NCI-H345 treated with DMSO at 0.1 percent for 48 hours (cell line): Measurements from ENCODE around the gene GAB2.

Experiments used
- DNase-seq: peaks from one replicate; lab custom pipeline; 2025; ENCODE audit not compliant: unreplicated experiment; lab: John Stamatoyannopoulos, UW

Gene GAB2

GRCh38 chr11:78428266-78428636, 10.6 kb upstream of the GAB2 start:
- DNase-seq: no peak

DNA sequence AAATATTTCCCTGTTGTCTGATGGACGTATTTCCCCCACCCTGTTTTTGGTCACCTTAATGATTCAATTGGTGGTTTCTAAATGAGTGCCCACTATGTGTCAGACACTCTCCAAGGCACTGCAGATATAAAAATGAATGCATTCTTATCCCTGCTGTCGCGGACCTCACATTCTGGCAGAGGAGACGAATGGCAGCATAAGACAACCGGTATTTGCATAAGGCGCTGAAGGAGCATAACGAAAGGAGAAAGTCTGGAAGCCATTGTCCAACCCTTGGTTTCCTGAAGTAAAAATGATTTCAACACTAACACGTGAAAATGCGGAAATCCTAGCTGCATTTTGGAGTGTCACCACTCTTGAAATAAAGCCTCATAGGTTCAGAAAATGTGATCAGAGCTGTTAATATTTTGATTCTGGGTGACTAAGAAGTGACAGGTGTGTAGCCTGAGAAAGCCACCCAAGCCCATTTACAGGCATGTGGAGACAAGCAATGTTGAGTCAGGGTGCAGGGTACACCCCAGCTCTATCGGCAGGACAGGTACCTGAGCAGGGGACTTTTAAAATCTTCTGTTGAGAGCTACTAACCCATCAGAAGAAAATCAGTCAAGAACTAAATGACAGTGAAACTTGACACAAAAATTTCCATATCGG, 10.1 kb upstream of the GAB2 start:
- DNase-seq: no peak

DNA sequence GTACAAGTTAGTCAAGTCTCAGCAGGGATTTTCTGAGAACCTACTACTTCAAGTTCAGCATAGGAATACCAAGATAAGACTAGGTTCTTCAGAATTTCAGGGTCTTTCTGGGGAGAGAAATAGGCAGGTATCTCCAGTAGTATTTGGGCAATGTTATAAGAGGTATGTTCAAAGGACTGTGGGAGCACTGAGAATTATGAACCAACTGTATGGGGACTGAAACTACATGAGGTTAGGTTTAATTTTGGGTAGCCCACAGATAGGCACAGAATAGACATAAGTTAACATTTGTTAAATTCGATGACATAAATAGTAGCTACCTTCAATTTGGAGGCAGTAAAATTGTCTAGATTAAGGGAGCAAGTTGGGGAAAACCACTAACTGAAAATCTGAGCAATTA, 9.2 kb upstream of the GAB2 start:
- DNase-seq: no peak

GRCh38 chr11:78425399-78426070, 7.9 kb upstream of the GAB2 start:
- DNase-seq: no peak

- DNase-seq: no peak
These were observed 7.0 kb upstream of the GAB2 start for GRCh38 chr11:78424334-78425270.

- no peak for DNase-seq
These were observed 5.6 kb upstream of the GAB2 start for GRCh38 chr11:78423241-78423640.

DNA sequence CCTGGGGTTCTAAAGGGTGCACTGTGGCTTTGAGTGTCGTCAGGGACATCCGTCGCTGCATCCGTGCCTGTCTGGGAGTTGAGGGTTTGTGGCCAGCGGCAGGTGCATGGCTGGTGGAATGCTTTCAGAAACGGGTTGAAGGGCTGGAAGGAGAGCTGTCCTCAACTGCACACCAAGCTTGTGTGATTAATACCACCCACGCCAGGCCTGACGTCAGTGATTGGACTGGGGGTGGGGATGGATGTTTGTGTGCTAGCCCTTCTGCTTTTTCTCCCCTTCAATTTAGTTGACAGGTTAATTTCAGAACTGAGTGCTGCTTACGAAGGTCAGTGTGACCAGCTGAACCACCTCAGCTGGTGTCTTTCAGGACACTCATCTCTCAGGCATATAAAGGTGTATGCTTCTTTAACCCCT, 3.2 kb upstream of the GAB2 start:
- DNase-seq: no peak

DNA sequence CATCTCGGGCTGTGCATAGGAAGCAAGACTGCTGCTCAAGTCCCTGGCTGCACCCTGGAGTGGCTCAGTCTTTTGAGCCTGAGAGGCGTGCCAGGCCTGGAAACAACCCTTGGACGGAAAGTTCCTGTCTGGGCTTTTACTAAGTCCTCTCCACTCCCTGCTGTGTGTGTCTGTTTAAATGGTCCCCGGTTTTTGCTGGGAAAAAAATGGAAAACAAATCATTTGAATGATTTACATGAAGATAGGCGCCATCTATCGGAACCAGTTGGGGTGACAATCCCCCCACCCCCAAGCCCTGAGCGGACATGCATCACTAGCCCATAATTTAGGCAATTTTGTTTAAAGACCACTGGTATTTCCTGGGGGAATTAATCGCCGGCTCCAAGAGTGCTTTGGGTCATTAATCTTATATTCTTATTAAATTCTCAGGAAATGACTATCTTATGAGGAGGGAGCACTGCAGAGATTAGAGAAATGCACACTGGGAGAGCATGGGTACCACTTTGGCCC, 2.7 kb upstream of the GAB2 start:
- DNase-seq: peak; percentile 7

DNA sequence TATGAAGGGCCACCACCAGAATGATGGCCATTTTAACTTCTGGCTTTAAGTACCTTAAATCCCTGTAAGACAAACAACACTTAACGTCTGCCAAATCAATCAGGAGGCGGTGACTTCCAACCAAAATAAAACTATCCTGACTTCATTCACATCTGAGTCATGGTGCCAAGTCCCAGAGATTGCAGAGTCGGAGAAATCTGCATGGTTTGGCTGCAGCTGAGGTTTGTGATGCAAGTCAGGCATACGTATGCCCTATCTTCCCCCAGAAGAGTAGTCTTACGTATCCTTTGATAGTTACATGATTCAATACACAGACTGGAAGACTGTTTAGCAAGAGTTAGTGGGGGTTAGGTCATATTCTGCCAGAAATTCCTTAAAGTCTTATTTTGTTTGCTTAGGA, 1.7 kb upstream of the GAB2 start:
- no peak for DNase-seq

DNA sequence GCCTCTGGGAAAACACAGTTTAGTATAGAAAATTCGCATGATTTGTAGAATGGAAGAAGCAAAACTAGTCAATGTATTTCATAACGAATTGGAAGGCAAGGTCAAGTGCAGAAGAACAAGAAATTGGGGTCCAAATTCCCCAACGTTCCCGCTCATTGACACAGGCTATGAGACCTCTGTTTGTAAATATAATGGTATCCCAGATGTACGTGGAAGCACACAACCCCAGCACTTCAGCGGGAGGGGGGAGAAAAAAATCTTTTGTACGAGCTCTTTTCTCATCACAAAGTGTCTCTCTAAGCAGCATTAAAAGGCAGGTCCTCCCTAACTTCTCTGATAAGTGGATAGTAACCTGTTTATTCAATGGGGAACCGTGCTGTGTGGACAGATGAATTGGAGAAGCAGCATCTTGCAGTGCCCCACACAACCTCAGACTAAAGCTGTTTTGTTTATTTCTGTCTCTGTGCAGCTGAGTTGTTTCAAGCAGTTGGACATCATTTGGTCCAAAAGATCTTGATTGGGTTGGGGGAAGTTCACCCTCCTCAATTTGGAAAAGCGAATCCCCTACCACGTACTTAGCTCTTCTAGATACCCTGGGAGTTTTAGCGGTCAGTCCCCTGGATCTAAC, 1.1 kb upstream of the GAB2 start:
- peak; percentile 43 for DNase-seq

- DNase-seq: peak; percentile 67
These were observed 416 bp upstream of the GAB2 start for GRCh38 chr11:78417888-78418583.

DNA sequence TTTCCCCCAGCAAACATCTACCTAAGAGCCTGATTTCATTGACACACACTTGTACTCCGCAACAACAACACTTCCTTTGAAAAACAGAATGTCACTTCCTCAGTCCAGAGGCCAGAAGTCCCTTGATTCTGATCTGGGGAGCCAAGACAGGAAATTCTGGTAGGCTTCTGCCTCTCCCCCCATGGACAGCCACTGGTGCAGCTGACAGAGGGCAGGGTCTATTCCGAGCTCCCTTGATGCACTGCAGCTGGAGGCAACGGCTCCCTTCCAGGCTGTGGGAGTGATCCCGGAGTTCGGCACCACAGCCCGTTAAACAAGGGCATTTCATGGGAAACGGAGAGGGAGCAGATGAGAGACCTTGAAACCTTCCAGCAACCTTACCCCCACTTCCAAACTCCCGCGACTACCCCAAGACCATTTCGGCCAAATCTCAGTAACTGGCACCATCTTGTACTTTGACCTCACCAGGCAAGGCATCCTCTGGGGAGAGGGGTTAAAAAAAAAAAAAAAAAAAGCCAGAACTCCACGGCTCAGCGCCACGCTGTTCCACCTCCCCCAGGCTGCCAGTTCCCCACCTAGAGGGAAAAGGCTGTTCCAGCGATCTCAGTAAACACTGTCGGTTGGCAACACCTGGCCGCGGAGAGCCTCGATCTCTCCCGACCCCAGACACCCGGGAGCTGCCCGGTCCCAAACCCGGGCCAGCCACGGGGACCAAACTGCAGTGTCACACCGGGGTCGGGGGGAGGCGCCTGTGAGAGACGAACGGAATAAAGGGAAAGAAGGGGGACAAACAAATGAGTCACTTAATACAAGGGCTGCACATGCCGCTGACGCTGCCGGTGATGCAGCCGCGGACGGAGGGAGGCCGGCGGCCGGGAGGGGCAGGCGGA, 1.1 kb downstream of the GAB2 start:
- DNase-seq: peak; percentile 64

DNA sequence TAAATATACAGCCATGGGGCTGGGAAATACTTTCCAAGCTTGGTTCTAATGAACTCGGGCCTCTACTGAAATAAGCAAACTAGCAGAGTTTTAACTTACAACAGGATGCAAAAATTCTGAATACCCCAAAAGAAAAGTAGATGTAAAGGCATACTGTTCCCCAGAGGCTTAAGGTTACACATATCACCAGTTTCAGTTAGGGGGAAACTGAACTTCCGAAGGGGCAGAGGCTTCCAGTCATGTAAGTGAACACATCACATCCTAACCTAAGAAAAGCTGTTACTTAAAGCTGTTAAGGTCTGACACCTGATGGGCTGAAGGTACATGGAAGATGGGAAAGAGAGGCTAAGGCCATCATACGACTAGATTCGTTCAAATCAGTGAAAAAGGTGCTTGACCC, 2.3 kb downstream of the GAB2 start:
- DNase-seq: no peak

GRCh38 chr11:78414321-78415051, 3.1 kb downstream of the GAB2 start:
- DNase-seq: no peak

DNA sequence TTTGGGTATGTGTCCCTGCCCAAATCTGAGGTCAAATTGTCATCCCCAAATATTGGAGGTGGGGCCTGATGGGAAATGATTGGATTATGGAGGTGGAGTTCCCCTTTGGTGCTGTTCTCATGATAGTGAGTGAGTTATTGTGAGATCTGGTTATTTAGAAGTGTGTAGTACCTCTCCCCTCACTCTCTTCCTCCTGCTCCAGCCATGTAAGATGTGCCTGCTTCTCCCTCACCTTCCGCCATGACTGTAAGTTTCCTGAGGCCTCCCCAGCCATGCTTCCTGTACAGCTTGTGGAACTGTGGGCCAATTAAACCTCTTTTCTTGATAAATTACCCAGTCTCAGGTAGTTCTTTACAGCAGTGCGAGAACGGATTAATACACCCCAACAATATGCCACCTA, 9.0 kb downstream of the GAB2 start:
- DNase-seq: no peak

- no peak for DNase-seq
These were observed 10.9 kb downstream of the GAB2 start for GRCh38 chr11:78406568-78407196.

- no peak for DNase-seq
These were observed 11.8 kb downstream of the GAB2 start for GRCh38 chr11:78405805-78406204.

DNA sequence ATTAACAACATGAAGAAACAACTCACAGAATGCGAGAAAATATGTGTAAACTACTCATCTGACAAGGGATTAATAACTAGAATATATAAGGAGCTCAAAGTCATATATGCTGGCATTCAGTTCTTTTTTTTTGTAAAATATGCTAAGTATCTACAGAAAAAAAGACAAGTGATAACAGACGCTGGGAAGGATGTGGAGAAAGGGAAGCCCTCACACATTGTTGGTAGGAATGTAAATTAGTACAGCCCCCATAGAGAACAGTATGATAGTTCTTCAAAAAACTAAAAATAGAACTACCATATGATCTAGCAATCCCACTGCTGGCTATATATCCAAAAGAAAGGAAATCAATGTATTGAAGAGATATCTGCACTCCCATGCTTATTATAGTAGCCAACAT, 13.8 kb downstream of the GAB2 start:
- no peak for DNase-seq

GRCh38 chr11:78402847-78403246, 14.8 kb downstream of the GAB2 start:
- DNase-seq: no peak
